ENCODE data around the gene LYZL4.

DNA sequence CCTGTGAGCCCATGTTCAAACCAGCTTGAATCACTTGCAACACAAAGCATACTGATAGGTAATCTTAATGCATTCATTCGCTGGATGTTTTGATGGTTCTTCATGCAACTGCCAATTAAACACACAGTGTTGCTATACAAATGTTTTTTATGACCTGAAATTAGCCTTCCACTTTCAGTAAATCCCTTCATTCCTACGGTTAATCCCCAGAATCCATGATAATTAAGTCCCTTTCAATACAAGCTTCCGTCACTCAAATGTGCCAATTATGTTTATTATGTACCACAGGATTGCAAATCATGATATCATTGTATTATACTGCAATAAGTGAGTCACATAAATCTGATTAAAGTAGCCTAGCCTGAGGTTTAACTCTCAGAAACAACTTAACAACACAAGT, 14.5 kb upstream of the LYZL4 start:
- no peak for TF ChIP-seq POLR2AphosphoS5 (IDR thresholded peaks at IDR 0.05)
- no peak for TF ChIP-seq CTCF (IDR thresholded peaks at IDR 0.05)

Data from gastroesophageal sphincter (tissue), 3 donors.